ENCODE results near the gene IL1RN. TPM values are rescaled to one million over a fixed set of nuclear protein-coding genes. Genes with fewer than 3 reads are reported as not detected.

Gene IL1RN
- total and polyA plus RNA-seq, 2 of the 8 experiments (the other 6 are each of a cell fraction or from before 2014, with no cell fraction given): not detected

DNA sequence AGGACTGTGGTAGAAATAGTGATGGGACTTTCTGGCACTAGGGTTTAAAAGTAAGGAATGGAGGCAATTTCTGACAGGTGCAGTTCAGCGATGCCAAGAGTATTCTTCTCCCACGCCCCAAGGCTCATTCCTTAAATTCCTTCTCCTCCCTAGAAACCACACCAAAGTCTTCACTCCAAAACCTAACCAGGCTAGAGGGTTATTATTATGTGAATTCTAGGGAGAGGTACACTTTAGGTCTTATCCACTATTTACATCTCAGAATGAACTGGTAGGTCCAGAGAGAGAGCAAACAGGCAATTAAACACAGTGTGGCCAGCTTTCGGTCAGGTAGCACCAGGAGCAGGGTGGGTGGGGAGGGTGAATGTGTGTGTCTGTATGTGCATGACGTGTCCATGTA, 48.3 kb upstream of the IL1RN start:
- CTCF ChIA-PET (ENCODE audit: partially characterized antibody): interaction anchor here (1.0 to 11.0 kb wide), 25 partner anchors 7 to 640 kb away, joined by 3 to 159 read pairs (median 8); partner anchors contain the start of gene PSD4

More for the DNA sequence above, 48.3 kb upstream of the IL1RN start:
- no peak overlapping the region for H2BK5ac ChIP-seq (ENCODE audit: low read depth, low read length)
- H3K4me1 ChIP-seq (replicated peaks in 1 of 4; ENCODE audit: control insufficient read depth in 3 of 4, insufficient read depth in 4 of 4, low read length in 3 of 4): peaks cover 0 to 2% (median 0%) of the 10 kb centered on the region in 4 experiments; a peak in 1 of 7 replicates
- FAIRE-seq: no peak
- no peak overlapping the region for H2BK120ac ChIP-seq (replicated peaks; ENCODE audit: low read depth, low read length)
- H2BK12ac ChIP-seq (ENCODE audit: low read depth, low read length): no peak overlapping the region
- no peak overlapping the region for H3K4ac ChIP-seq (replicated peaks; ENCODE audit: insufficient read length, low read depth, low read length)
- 78% methylated on average over 4 of the region's 4 CpGs; no CpG with 5 or more reads in 1 of the 2 experiments for WGBS, 2 experiments (ENCODE audit: extremely low coverage in 1 of 2, insufficient coverage in 1 of 2, insufficient read length in 1 of 2, insufficient replicate concordance in 2 of 2, low coverage in 1 of 2, low lambda C conversion rate in 2 of 2, missing lambda C conversion rate in 1 of 2)
- no peak overlapping the region for H3K4me2 ChIP-seq (ENCODE audit: insufficient read depth in 1 of 2, low read depth in 2 of 2, low read length in 2 of 2)
- no peaks in the 10 kb centered on the region for H3K9me3 ChIP-seq (ENCODE audit: insufficient read depth in 2 of 2, low read depth in 1 of 2, low read length in 1 of 2)
- H2AK5ac ChIP-seq (ENCODE audit: low read depth, low read length): no peak overlapping the region
- H3K27ac ChIP-seq (ENCODE audit: low read depth, low read length): no peak overlapping the region
- no peak overlapping the region for H4K91ac ChIP-seq (replicated peaks; ENCODE audit: insufficient read length, low read length)
- no peak for DNase-seq (ENCODE audit: low read depth in 1 of 2, low spot score in 2 of 2)
- H4K8ac ChIP-seq (ENCODE audit: extremely low read depth, insufficient read depth, low read length): no peak overlapping the region
- H3K4me3 ChIP-seq (ENCODE audit: extremely low read depth in 1 of 4, insufficient read depth in 2 of 4, low read depth in 3 of 4, low read length in 4 of 4): no peak overlapping the region
- POLR2A ChIA-PET (ENCODE audit: partially characterized antibody): no interaction called here
- H3K56ac ChIP-seq (replicated peaks; ENCODE audit: insufficient read length, low read depth, low read length): no peak overlapping the region
- H3K23ac ChIP-seq (ENCODE audit: insufficient read length): no peak overlapping the region
- no peak overlapping the region for H4K5ac ChIP-seq (ENCODE audit: insufficient read length, low read depth, low read length)
- H3K23me2 ChIP-seq (ENCODE audit: low read depth, low read length): no peaks in the 10 kb centered on the region
- H3K79me2 ChIP-seq (ENCODE audit: control insufficient read depth in 1 of 2, insufficient read depth in 2 of 2, low read length in 2 of 2): no peaks in the 10 kb centered on the region
- H3K36me3 ChIP-seq (ENCODE audit: control insufficient read depth in 2 of 4, insufficient read depth in 4 of 4, low read length in 3 of 4): no peaks in the 10 kb centered on the region
- no peak overlapping the region for H2AFZ ChIP-seq (ENCODE audit: low read length)
- H3K9ac ChIP-seq (replicated peaks in 1 of 4; ENCODE audit: extremely low read depth in 1 of 4, low read depth in 3 of 4, low read length in 3 of 4): no peak overlapping the region; a peak in 1 of 7 replicates
- no peaks in the 10 kb centered on the region for H3K79me1 ChIP-seq (ENCODE audit: low read depth, low read length)
- H2BK20ac ChIP-seq (ENCODE audit: low read length): no peak overlapping the region
- no peaks in the 10 kb centered on the region for H3K27me3 ChIP-seq (replicated peaks in 1 of 4; ENCODE audit: control insufficient read depth in 3 of 4, extremely low read depth in 1 of 4, insufficient read depth in 3 of 4, low read length in 3 of 4)
- no peak overlapping the region for H3K14ac ChIP-seq (ENCODE audit: insufficient read length)
- no peaks in the 10 kb centered on the region for H4K20me1 ChIP-seq (replicated peaks in 1 of 2; ENCODE audit: control insufficient read depth in 1 of 2, insufficient read depth in 2 of 2, low read length in 2 of 2)
- no peak overlapping the region for H2BK15ac ChIP-seq (ENCODE audit: low read length)
- H3K18ac ChIP-seq (ENCODE audit: extremely low read depth, low read length): no peak overlapping the region
- TF ChIP-seq RFX5 (IDR thresholded peaks at IDR 0.05; ENCODE audit: borderline replicate concordance, low read depth, low read length) (no peak), CTBP2 (IDR thresholded peaks at IDR 0.05; ENCODE audit: borderline replicate concordance, insufficient read depth, insufficient read length, low read length) (no peak), SP2 (IDR thresholded peaks at IDR 0.05; ENCODE audit: low read length) (no peak)
- TF ChIP-seq, protein P1, sequence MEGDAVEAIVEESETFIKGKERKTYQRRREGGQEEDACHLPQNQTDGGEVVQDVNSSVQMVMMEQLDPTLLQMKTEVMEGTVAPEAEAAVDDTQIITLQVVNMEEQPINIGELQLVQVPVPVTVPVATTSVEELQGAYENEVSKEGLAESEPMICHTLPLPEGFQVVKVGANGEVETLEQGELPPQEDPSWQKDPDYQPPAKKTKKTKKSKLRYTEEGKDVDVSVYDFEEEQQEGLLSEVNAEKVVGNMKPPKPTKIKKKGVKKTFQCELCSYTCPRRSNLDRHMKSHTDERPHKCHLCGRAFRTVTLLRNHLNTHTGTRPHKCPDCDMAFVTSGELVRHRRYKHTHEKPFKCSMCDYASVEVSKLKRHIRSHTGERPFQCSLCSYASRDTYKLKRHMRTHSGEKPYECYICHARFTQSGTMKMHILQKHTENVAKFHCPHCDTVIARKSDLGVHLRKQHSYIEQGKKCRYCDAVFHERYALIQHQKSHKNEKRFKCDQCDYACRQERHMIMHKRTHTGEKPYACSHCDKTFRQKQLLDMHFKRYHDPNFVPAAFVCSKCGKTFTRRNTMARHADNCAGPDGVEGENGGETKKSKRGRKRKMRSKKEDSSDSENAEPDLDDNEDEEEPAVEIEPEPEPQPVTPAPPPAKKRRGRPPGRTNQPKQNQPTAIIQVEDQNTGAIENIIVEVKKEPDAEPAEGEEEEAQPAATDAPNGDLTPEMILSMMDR (IDR thresholded peaks at IDR 0.05; ENCODE audit: control extremely low read depth in 1 of 3, insufficient read depth in 1 of 3, low read depth in 1 of 3, low read length in 3 of 3): no peak
- TF ChIP-seq, protein P2, sequence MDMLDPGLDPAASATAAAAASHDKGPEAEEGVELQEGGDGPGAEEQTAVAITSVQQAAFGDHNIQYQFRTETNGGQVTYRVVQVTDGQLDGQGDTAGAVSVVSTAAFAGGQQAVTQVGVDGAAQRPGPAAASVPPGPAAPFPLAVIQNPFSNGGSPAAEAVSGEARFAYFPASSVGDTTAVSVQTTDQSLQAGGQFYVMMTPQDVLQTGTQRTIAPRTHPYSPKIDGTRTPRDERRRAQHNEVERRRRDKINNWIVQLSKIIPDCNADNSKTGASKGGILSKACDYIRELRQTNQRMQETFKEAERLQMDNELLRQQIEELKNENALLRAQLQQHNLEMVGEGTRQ (IDR thresholded peaks at IDR 0.05; ENCODE audit: low read length): no peak
- TF ChIP-seq, protein P3, sequence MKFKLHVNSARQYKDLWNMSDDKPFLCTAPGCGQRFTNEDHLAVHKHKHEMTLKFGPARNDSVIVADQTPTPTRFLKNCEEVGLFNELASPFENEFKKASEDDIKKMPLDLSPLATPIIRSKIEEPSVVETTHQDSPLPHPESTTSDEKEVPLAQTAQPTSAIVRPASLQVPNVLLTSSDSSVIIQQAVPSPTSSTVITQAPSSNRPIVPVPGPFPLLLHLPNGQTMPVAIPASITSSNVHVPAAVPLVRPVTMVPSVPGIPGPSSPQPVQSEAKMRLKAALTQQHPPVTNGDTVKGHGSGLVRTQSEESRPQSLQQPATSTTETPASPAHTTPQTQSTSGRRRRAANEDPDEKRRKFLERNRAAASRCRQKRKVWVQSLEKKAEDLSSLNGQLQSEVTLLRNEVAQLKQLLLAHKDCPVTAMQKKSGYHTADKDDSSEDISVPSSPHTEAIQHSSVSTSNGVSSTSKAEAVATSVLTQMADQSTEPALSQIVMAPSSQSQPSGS (IDR thresholded peaks at IDR 0.05; ENCODE audit: low read length): no peak

Measured in H1 (cell line).